Activated T-helper 17 cell treated with anti-CD3 and anti-CD28 coated beads, Interleukin-2, amount 50 U/mL, for 72 hours (primary cell): ENCODE results near the gene TMEM181. TPM values are rescaled to one million over a fixed set of nuclear protein-coding genes. Genes with fewer than 3 reads are reported as not detected.
A peak's percentile ranks its signal among the peaks of the same experiment; 100 is the strongest.

Source experiments
- ATAC-seq: fragments of 150-1000 bp; cut with Tn5 transposase; replicated peaks from 2 replicates; pipeline ENCODE4 v1.10.0; 2021; ENCODE audit warnings: mild to moderate bottlenecking, moderate library complexity
- H3K27ac Mint-ChIP-seq: one replicate; pipeline ENCODE4 v1.8.0; 2022; ENCODE audit warnings: mixed read lengths
- H3K27me3 Mint-ChIP-seq: one replicate; pipeline ENCODE4 v1.8.0; 2022; ENCODE audit warnings: mixed read lengths
- H3K36me3 Mint-ChIP-seq: one replicate; pipeline ENCODE4 v1.8.0; 2022; ENCODE audit warnings: low read depth, mild to moderate bottlenecking, mixed read lengths
- H3K4me1 Mint-ChIP-seq: one replicate; pipeline ENCODE4 v1.8.0; 2022; ENCODE audit warnings: mixed read lengths
- H3K4me3 Mint-ChIP-seq: one replicate; pipeline ENCODE4 v1.8.0; 2022; ENCODE audit warnings: mild to moderate bottlenecking, mixed read lengths
- H3K9me3 Mint-ChIP-seq: one replicate; pipeline ENCODE4 v1.8.0; 2022; ENCODE audit warnings: mixed read lengths
- total RNA-seq, 2 donors: library from RNA; stranded (reverse); gene quantifications; one replicate each; pipeline ENCODE4 v1.2.3, GENCODE V29; 2022

The TMEM181 gene
- total RNA-seq, 2 donors from 2014 or later, result 11.8 to 16.4 TPM

DNA sequence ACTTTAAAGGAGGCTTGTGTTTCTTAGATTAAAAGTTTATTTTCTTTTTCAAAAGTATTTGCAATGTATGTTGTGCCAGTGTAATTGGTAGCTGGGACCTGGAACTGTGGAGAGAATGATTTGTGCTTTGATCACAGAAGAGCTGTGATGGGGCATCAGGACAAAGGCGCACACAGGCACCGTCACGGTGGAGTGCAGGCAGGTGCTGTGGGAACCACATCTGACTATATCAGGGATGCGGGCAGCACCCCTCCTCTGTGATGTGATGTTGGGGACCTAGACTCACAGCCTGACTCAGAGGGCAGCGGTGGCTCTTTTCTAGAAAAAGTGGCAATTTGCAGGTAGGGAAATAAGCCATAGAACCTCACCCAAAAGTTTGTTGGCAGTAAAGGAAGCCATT is 124.4 kb downstream of the TMEM181 start:
- H3K4me1 Mint-ChIP-seq, result peaks cover 37% of the 10 kb centered on the region
- no peaks in the 10 kb centered on the region for H3K27me3 Mint-ChIP-seq
- H3K27ac Mint-ChIP-seq, result no peak overlapping the region
- no peak for ATAC-seq
- peak overlapping the region; percentile 51 for H3K4me3 Mint-ChIP-seq
- peaks cover 100% of the 10 kb centered on the region for H3K36me3 Mint-ChIP-seq
- no peaks in the 10 kb centered on the region for H3K9me3 Mint-ChIP-seq

- Mint-ChIP-seq H3K4me3 (no peak overlapping the region), H3K4me1 (peaks cover 35% of the 10 kb centered on the region), H3K36me3 (peaks cover 100% of the 10 kb centered on the region), H3K27ac (no peak overlapping the region), H3K27me3 (no peaks in the 10 kb centered on the region), H3K9me3 (no peaks in the 10 kb centered on the region)
- ATAC-seq, result no peak
These were observed 124.9 kb downstream of the TMEM181 start for GRCh38 chr6:158684745-158685324.

Other genes starting within 250 kb of the TMEM181 start
- gene TULP4, start 247.6 kb upstream of the TMEM181 start, total RNA-seq, result 10 to 100 TPM; 10.8 to 31.2 TPM
- 10 to 100 TPM; 82.3 to 89.8 TPM for gene DYNLT1, start 84.7 kb downstream of the TMEM181 start, total RNA-seq
- gene SYTL3, start 90.0 kb downstream of the TMEM181 start, total RNA-seq, result 100 to 1,000 TPM; 118 to 331 TPM